Measurements from ENCODE around the gene KDM4D.
"Not testable (repeated sequence)": the region's sequence is repeated elsewhere in the genome, so short reads cannot be mapped to it uniquely, and the experiment has no call there.

KDM4D gene

GRCh38 chr11:95035316-95035715, 61.8 kb downstream of the KDM4D start:
- DNase-seq (ENCODE audit: low read depth) = no peak

GRCh38 chr11:95037356-95038035, 64.0 kb downstream of the KDM4D start:
- not testable (repeated sequence) for DNase-seq (ENCODE audit: low read depth)

- no peak for DNase-seq (ENCODE audit: low read depth)
Observed at GRCh38 chr11:95042239-95042638, 68.7 kb downstream of the KDM4D start.

GRCh38 chr11:95042906-95043305, 69.4 kb downstream of the KDM4D start:
- no peak for DNase-seq (ENCODE audit: low read depth)

GRCh38 chr11:95044010-95044409, 70.5 kb downstream of the KDM4D start:
- DNase-seq (ENCODE audit: low read depth) = no peak

GRCh38 chr11:95045812-95046211, 72.3 kb downstream of the KDM4D start:
- no peak for DNase-seq (ENCODE audit: low read depth)
